ENCODE results near the gene AFG1L.
"Not testable (repeated sequence)": the region's sequence is repeated elsewhere in the genome, so short reads cannot be mapped to it uniquely, and the experiment has no call there.

The AFG1L gene

GRCh38 chr6:108291091-108291490 is 3.8 kb upstream of the AFG1L start:
- DNase-seq: no peak

GRCh38 chr6:108292561-108292960 is 2.3 kb upstream of the AFG1L start:
- not testable (repeated sequence) for DNase-seq

GRCh38 chr6:108293527-108294296 is 1.1 kb upstream of the AFG1L start:
- no peak for DNase-seq

- peak; percentile 57 for DNase-seq
Measured at GRCh38 chr6:108294297-108294726, 542 bp upstream of the AFG1L start.

- no peak for DNase-seq
Measured at GRCh38 chr6:108295676-108296075, 822 bp downstream of the AFG1L start.

- no peak for DNase-seq
Measured at GRCh38 chr6:108302386-108302785, 7.5 kb downstream of the AFG1L start.

- no peak for DNase-seq
Measured at GRCh38 chr6:108304646-108305045, 9.8 kb downstream of the AFG1L start.

- not testable (repeated sequence) for DNase-seq
Measured at GRCh38 chr6:108308641-108309040, 13.8 kb downstream of the AFG1L start.

- DNase-seq: no peak
Measured at GRCh38 chr6:108309844-108310243, 15.0 kb downstream of the AFG1L start.

GRCh38 chr6:108312605-108313004 is 17.8 kb downstream of the AFG1L start:
- DNase-seq: no peak

GRCh38 chr6:108321253-108321747 is 26.4 kb downstream of the AFG1L start:
- no peak for DNase-seq

GRCh38 chr6:108322728-108323127 is 27.9 kb downstream of the AFG1L start:
- DNase-seq: no peak

- DNase-seq: no peak
Measured at GRCh38 chr6:108323710-108324466, 29.0 kb downstream of the AFG1L start.

- DNase-seq: not testable (repeated sequence)
Measured at GRCh38 chr6:108330221-108330785, 35.4 kb downstream of the AFG1L start.

- DNase-seq: no peak
Measured at GRCh38 chr6:108330806-108331205, 36.0 kb downstream of the AFG1L start.

GRCh38 chr6:108331982-108332381 is 37.1 kb downstream of the AFG1L start:
- no peak for DNase-seq

- DNase-seq: no peak
Measured at GRCh38 chr6:108336971-108337370, 42.1 kb downstream of the AFG1L start.

- no peak for DNase-seq
Measured at GRCh38 chr6:108337721-108338120, 42.9 kb downstream of the AFG1L start.

GRCh38 chr6:108341372-108341771 is 46.5 kb downstream of the AFG1L start:
- DNase-seq: no peak

- no peak for DNase-seq
Measured at GRCh38 chr6:108343894-108344293, 49.0 kb downstream of the AFG1L start.

- DNase-seq: no peak
Measured at GRCh38 chr6:108348655-108349349, 53.9 kb downstream of the AFG1L start.

- no peak for DNase-seq
Measured at GRCh38 chr6:108350528-108350927, 55.7 kb downstream of the AFG1L start.

GRCh38 chr6:108353853-108354252 is 59.0 kb downstream of the AFG1L start:
- DNase-seq: no peak

Data from NCI-H1694 treated with DMSO at 0.1 percent for 48 hours (cell line).